ENCODE results near the gene MFRP. TPM values are rescaled to one million over a fixed set of nuclear protein-coding genes. Genes with fewer than 3 reads are reported as not detected.
A peak's percentile ranks its signal among the peaks of the same experiment; 100 is the strongest.

The MFRP gene
- polyA plus RNA-seq, 2 of the 4 experiments (the other 2 are of a cell fraction): not detected

DNA sequence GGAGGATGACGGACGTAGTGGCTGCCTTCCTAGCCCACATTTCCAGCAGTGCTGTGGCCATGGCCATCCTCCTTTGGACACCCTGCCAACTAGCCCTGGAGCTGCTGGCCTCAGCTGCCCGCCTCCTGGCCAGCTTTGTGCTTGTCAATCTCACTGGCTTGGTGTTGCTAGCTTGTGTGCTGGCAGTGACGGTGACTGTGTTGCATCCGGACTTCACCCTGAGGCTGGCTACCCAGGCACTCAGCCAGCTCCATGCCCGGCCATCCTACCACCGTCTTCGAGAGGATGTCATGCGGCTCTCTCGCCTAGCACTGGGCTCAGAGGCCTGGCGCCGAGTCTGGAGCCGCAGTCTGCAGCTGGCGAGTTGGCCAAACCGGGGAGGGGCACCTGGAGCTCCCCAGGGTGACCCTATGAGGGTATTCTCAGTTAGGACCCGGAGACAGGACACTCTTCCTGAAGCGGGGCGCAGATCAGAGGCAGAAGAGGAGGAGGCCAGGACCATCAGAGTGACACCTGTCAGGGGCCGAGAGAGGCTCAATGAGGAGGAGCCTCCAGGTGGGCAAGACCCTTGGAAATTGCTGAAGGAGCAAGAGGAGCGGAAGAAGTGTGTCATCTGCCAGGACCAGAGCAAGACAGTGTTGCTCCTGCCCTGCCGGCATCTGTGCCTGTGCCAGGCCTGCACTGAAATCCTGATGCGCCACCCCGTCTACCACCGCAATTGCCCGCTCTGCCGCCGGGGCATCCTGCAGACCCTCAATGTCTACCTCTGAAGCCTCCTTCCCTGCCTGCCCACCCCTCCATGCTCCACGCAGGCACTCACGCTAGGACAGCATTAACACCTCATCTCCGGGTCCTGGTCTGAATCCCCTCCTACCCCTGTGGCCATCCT is 10.6 kb downstream of the MFRP start:
- FAIRE-seq (no peak), ATAC-seq (no peak), DNase-seq (ENCODE audit: low read depth in 1 of 2, low spot score in 1 of 2) (no peak)
- H3K4me3 ChIP-seq: no peak overlapping the region; the same call in 1 of the 3 replicates
- 95% methylated on average over 18 of the region's 30 CpGs for WGBS (ENCODE audit: missing lambda C conversion rate)
- TF ChIP-seq MAFK (IDR thresholded peaks at IDR 0.05; ENCODE audit: partially characterized antibody) (no peak), RARB (CRISPR knock-in tag; IDR thresholded peaks at IDR 0.05) (no peak), JUNB (IDR thresholded peaks at IDR 0.05) (no peak), ZNF302 (CRISPR knock-in tag; IDR thresholded peaks at IDR 0.05) (no peak), ELK1 (IDR thresholded peaks at IDR 0.05; ENCODE audit: low read depth, low read length) (no peak), ESRRA (IDR thresholded peaks at IDR 0.05; ENCODE audit: borderline replicate concordance, low read length) (no peak)
- TF ChIP-seq, protein P1, sequence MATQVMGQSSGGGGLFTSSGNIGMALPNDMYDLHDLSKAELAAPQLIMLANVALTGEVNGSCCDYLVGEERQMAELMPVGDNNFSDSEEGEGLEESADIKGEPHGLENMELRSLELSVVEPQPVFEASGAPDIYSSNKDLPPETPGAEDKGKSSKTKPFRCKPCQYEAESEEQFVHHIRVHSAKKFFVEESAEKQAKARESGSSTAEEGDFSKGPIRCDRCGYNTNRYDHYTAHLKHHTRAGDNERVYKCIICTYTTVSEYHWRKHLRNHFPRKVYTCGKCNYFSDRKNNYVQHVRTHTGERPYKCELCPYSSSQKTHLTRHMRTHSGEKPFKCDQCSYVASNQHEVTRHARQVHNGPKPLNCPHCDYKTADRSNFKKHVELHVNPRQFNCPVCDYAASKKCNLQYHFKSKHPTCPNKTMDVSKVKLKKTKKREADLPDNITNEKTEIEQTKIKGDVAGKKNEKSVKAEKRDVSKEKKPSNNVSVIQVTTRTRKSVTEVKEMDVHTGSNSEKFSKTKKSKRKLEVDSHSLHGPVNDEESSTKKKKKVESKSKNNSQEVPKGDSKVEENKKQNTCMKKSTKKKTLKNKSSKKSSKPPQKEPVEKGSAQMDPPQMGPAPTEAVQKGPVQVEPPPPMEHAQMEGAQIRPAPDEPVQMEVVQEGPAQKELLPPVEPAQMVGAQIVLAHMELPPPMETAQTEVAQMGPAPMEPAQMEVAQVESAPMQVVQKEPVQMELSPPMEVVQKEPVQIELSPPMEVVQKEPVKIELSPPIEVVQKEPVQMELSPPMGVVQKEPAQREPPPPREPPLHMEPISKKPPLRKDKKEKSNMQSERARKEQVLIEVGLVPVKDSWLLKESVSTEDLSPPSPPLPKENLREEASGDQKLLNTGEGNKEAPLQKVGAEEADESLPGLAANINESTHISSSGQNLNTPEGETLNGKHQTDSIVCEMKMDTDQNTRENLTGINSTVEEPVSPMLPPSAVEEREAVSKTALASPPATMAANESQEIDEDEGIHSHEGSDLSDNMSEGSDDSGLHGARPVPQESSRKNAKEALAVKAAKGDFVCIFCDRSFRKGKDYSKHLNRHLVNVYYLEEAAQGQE (IDR thresholded peaks at IDR 0.05): no peak
- H3K9me3 ChIP-seq: no peaks in the 10 kb centered on the region
- H3K4me2 ChIP-seq: peak overlapping the region; percentile 79
- peak overlapping the region in 1 of 2 experiments; percentile 94; a peak in 1 of 6 replicates for H3K27ac ChIP-seq
- H3K4me1 ChIP-seq: peaks cover 19% of the 10 kb centered on the region
- CTCF ChIA-PET: interaction anchor here (0.9 to 7.7 kb wide), 5 partner anchors 13 to 46 kb away, joined by 3 to 123 read pairs (median 8); partner anchors contain the start of gene USP2
- POLR2A ChIA-PET: no interaction called here

DNA sequence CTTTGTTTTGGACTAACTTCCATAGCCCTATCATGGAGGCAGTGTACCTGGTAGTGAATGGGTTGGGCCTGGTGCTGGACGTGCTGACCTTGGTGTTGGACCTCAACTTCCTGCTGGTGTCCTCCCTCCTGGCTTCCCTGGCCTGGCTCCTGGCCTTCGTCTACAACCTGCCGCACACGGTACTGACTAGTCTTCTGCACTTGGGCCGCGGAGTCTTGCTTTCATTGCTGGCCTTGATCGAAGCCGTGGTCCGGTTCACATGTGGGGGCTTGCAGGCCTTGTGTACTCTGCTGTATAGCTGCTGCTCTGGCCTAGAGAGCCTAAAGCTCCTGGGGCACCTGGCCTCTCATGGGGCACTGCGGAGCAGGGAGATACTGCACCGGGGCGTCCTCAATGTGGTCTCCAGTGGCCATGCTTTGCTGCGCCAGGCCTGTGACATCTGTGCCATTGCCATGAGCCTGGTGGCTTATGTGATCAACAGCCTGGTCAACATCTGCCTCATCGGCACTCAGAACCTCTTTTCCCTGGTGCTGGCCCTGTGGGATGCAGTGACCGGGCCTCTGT is 11.3 kb downstream of the MFRP start:
- H3K9me3 ChIP-seq: no peaks in the 10 kb centered on the region
- POLR2A ChIA-PET: no interaction called here
- H3K4me1 ChIP-seq: peaks cover 19% of the 10 kb centered on the region
- TF ChIP-seq KDM5A (IDR thresholded peaks at IDR 0.05) (no peak), RNF2 (IDR thresholded peaks at IDR 0.05; ENCODE audit: borderline replicate concordance, low read depth) (no peak), ELK1 (IDR thresholded peaks at IDR 0.05; ENCODE audit: low read depth, low read length) (no peak), JUN (IDR thresholded peaks at IDR 0.05) (no peak), CBX2 (IDR thresholded peaks at IDR 0.05; ENCODE audit: borderline replicate concordance, low read depth) (no peak), CBX8 (IDR thresholded peaks at IDR 0.05) (no peak), EP300 (IDR thresholded peaks at IDR 0.05) (no peak), HOXB5 (CRISPR knock-in tag; IDR thresholded peaks at IDR 0.05) (no peak), HDAC2 (IDR thresholded peaks at IDR 0.05) (no peak), NFE2L2 (conservative IDR thresholded peaks at IDR 0.05; ENCODE audit: low read length) (no peak), NR3C1 (IDR thresholded peaks at IDR 0.05) (no peak), CHD2 (IDR thresholded peaks at IDR 0.05; ENCODE audit: low read length, partially characterized antibody) (no peak)
- TF ChIP-seq, protein P2, sequence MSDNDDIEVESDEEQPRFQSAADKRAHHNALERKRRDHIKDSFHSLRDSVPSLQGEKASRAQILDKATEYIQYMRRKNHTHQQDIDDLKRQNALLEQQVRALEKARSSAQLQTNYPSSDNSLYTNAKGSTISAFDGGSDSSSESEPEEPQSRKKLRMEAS (IDR thresholded peaks at IDR 0.05): no peak
- ATAC-seq: no peak
- CTCF ChIA-PET: interaction anchor here (0.9 to 7.7 kb wide), 5 partner anchors 12 to 46 kb away, joined by 3 to 123 read pairs (median 8); partner anchors contain the start of gene USP2
- H3K4me2 ChIP-seq: peak overlapping the region; percentile 79
- peak overlapping the region; percentile 79 to 94 for H3K27ac ChIP-seq
- 79% methylated on average over 12 of the region's 15 CpGs for WGBS (ENCODE audit: missing lambda C conversion rate)
- H3K4me3 ChIP-seq: peak overlapping the region; percentile 72
- no peak for FAIRE-seq
- DNase-seq (ENCODE audit: low read depth in 1 of 2, low spot score in 1 of 2): no peak

Data from A549 (cell line).